GM23248 (cell line): ENCODE results near the gene WDR75.

Experiments
- EZH2 ChIP-seq: fragments of 200-600 bp; sonication (generic); IDR thresholded peaks from 2 replicates; pipeline ENCODE4 v1.6.1; 2018; ENCODE audit warnings: antibody characterized with exemption, mild to moderate bottlenecking; ENCODE audit not compliant: insufficient read depth, poor library complexity, severe bottlenecking
- EZH2phosphoT487 ChIP-seq: fragments of 200-600 bp; sonication (generic); IDR thresholded peaks from 2 replicates; pipeline ENCODE4 v1.6.1; 2018; ENCODE audit warnings: antibody characterized with exemption, moderate library complexity, mild to moderate bottlenecking, low read depth; ENCODE audit not compliant: insufficient read depth

GRCh38 chr2:189426886-189427285, 14.4 kb upstream of the WDR75 start:
- TF ChIP-seq EZH2phosphoT487 (no peak), EZH2 (no peak)
